Muscle layer of duodenum (tissue), 2 donors: ENCODE results near the gene PLCL2.
A peak's percentile ranks its signal among the peaks of the same experiment; 100 is the strongest.

ENCODE experiments used
- H3K27ac ChIP-seq: one replicate; pipeline ENCODE4 v1.7.0; 2013; ENCODE audit warnings: mild to moderate bottlenecking, low read length
- H3K27me3 ChIP-seq: one replicate; pipeline ENCODE4 v1.7.0; 2013; ENCODE audit warnings: low read depth, mild to moderate bottlenecking, control low read depth, low read length
- H3K36me3 ChIP-seq, 2 donors: one replicate each; pipeline ENCODE4 v1.7.0; 2013; ENCODE audit warnings: low read length in 2 of 2, control low read depth in 1 of 2, mild to moderate bottlenecking in 1 of 2; ENCODE audit not compliant: insufficient read depth in 2 of 2, control insufficient read depth in 1 of 2
- H3K4me1 ChIP-seq, 2 donors: one replicate each; pipeline ENCODE4 v1.7.0; 2013; ENCODE audit warnings: low read length in 2 of 2, mild to moderate bottlenecking in 2 of 2, control low read depth in 1 of 2, moderate library complexity in 1 of 2; ENCODE audit not compliant: insufficient read depth in 2 of 2, control insufficient read depth in 1 of 2
- H3K4me3 ChIP-seq, 2 donors: one replicate each; pipeline ENCODE4 v1.7.0; 2013; ENCODE audit warnings: low read length in 2 of 2, low read depth in 1 of 2, mild to moderate bottlenecking in 1 of 2
- H3K9me3 ChIP-seq, 2 donors: one replicate each; pipeline ENCODE4 v1.7.0; 2013; ENCODE audit warnings: low read length in 2 of 2, control low read depth in 1 of 2, mild to moderate bottlenecking in 1 of 2; ENCODE audit not compliant: control insufficient read depth in 1 of 2
- donor health status: healthy.

The PLCL2 gene

GRCh38 chr3:16869261-16870005, 15.3 kb upstream of the PLCL2 start:
- no peaks in the 10 kb centered on the region for H3K36me3 ChIP-seq
- H3K9me3 ChIP-seq, result no peaks in the 10 kb centered on the region
- H3K27me3 ChIP-seq, result no peaks in the 10 kb centered on the region
- H3K4me3 ChIP-seq, result no peak overlapping the region
- no peak overlapping the region for H3K27ac ChIP-seq
- H3K4me1 ChIP-seq, result no peaks in the 10 kb centered on the region

GRCh38 chr3:16871915-16872842, 12.6 kb upstream of the PLCL2 start:
- Histone ChIP-seq H3K36me3 (no peaks in the 10 kb centered on the region), H3K27ac (no peak overlapping the region), H3K9me3 (no peaks in the 10 kb centered on the region), H3K4me3 (no peak overlapping the region), H3K27me3 (no peaks in the 10 kb centered on the region), H3K4me1 (no peaks in the 10 kb centered on the region)

- H3K9me3 ChIP-seq, result no peaks in the 10 kb centered on the region
- H3K36me3 ChIP-seq, result no peaks in the 10 kb centered on the region
- H3K27me3 ChIP-seq, result no peaks in the 10 kb centered on the region
- no peak overlapping the region for H3K27ac ChIP-seq
- H3K4me3 ChIP-seq, result no peak overlapping the region
- no peaks in the 10 kb centered on the region for H3K4me1 ChIP-seq
These were observed 10.9 kb upstream of the PLCL2 start for GRCh38 chr3:16873872-16874271.

GRCh38 chr3:16875876-16876550, 8.7 kb upstream of the PLCL2 start:
- Histone ChIP-seq H3K9me3 (no peaks in the 10 kb centered on the region), H3K27me3 (no peaks in the 10 kb centered on the region), H3K27ac (no peak overlapping the region), H3K4me1 (no peaks in the 10 kb centered on the region), H3K4me3 (no peak overlapping the region), H3K36me3 (no peaks in the 10 kb centered on the region)

- no peaks in the 10 kb centered on the region for H3K36me3 ChIP-seq
- H3K27ac ChIP-seq, result no peak overlapping the region
- no peaks in the 10 kb centered on the region for H3K9me3 ChIP-seq
- no peaks in the 10 kb centered on the region for H3K4me1 ChIP-seq
- no peak overlapping the region for H3K4me3 ChIP-seq
- H3K27me3 ChIP-seq, result no peaks in the 10 kb centered on the region
These were observed 7.2 kb upstream of the PLCL2 start for GRCh38 chr3:16877505-16877904.

- Histone ChIP-seq H3K9me3 (no peaks in the 10 kb centered on the region), H3K36me3 (no peaks in the 10 kb centered on the region), H3K4me3 (no peak overlapping the region), H3K27me3 (no peaks in the 10 kb centered on the region), H3K4me1 (no peaks in the 10 kb centered on the region), H3K27ac (no peak overlapping the region)
These were observed 6.8 kb upstream of the PLCL2 start for GRCh38 chr3:16877911-16878310.

GRCh38 chr3:16881896-16882630, 2.7 kb upstream of the PLCL2 start:
- H3K4me1 ChIP-seq, result peaks cover 4% of the 10 kb centered on the region in 2 donors
- H3K36me3 ChIP-seq, result no peaks in the 10 kb centered on the region
- H3K27ac ChIP-seq, result no peak overlapping the region
- H3K27me3 ChIP-seq, result no peaks in the 10 kb centered on the region
- H3K4me3 ChIP-seq, result no peak overlapping the region
- H3K9me3 ChIP-seq, result no peaks in the 10 kb centered on the region

GRCh38 chr3:16883057-16883722, 1.6 kb upstream of the PLCL2 start:
- Histone ChIP-seq H3K4me3 (peak overlapping the region in 1 of 2 donors; percentile 37), H3K9me3 (no peaks in the 10 kb centered on the region), H3K27ac (no peak overlapping the region), H3K4me1 (peaks cover 4 to 9% of the 10 kb centered on the region in 2 donors), H3K36me3 (no peaks in the 10 kb centered on the region), H3K27me3 (no peaks in the 10 kb centered on the region)

- no peaks in the 10 kb centered on the region for H3K36me3 ChIP-seq
- H3K27me3 ChIP-seq, result no peaks in the 10 kb centered on the region
- H3K4me1 ChIP-seq, result peaks cover 4 to 9% of the 10 kb centered on the region in 2 donors
- H3K4me3 ChIP-seq, result peak overlapping the region; percentile 37 to 77
- H3K27ac ChIP-seq, result no peak overlapping the region
- no peaks in the 10 kb centered on the region for H3K9me3 ChIP-seq
These were observed 1.1 kb upstream of the PLCL2 start for GRCh38 chr3:16883723-16884083.

GRCh38 chr3:16884084-16884747, 539 bp upstream of the PLCL2 start:
- Histone ChIP-seq H3K27ac (no peak overlapping the region), H3K27me3 (no peaks in the 10 kb centered on the region), H3K9me3 (no peaks in the 10 kb centered on the region), H3K4me1 (peaks cover 4 to 9% of the 10 kb centered on the region in 2 donors), H3K4me3 (peak overlapping the region; percentile 37 to 77), H3K36me3 (no peaks in the 10 kb centered on the region)
